ENCODE data around the gene ALKBH4. TPM values are rescaled to one million over a fixed set of nuclear protein-coding genes. Genes with fewer than 3 reads are reported as not detected.
A peak's percentile ranks its signal among the peaks of the same experiment; 100 is the strongest.
"Not testable (repeated sequence)": the region's sequence is repeated elsewhere in the genome, so short reads cannot be mapped to it uniquely, and the experiment has no call there.

Gene ALKBH4
- total RNA-seq, 4 donors from 2014 or later, result 10.7 to 40.5 (median 18.7) TPM

DNA sequence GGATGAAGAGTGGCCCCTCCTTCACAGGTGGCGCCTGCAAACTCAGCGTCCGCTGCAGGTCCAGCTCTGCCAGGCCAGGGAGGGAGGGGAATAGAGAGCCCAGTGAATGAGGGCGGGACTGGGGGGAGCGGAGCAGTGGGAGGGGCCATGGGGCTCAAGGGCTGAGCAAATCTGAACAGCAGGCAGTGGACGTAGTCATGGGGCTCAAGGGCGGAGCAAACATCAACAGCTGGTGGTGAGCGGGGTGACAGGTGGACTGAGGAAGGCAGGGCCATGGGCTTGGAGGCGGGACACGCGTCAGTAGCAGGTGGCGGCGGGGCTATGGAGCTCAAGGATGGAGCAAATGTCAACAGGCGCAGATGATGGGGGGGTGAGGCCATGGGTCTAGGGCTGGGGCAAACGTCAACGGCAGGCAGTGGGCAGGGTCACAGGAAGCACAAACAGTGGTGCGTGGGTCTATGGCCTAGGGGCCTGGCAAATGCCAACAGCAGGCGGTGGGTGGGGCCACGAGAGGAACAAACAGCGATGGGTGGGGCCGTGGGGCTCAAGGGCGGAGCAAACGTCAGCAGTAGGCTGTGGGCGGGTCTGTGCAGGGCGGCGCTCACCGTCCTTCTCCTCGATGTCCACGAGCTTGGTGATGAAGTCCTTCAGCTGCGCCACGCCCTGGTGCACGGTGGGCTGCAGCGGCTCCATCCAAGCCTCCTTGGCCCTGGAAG, 28.7 kb upstream of the ALKBH4 start:
- H3K36me3 ChIP-seq, H3K4me3 ChIP-seq, H3K27me3 ChIP-seq, H3K9me3 ChIP-seq, H3K4me1 ChIP-seq, H3K27ac ChIP-seq: not testable (repeated sequence)
- DNase-seq, result peak in 1 of 3 donors; percentile 50

DNA sequence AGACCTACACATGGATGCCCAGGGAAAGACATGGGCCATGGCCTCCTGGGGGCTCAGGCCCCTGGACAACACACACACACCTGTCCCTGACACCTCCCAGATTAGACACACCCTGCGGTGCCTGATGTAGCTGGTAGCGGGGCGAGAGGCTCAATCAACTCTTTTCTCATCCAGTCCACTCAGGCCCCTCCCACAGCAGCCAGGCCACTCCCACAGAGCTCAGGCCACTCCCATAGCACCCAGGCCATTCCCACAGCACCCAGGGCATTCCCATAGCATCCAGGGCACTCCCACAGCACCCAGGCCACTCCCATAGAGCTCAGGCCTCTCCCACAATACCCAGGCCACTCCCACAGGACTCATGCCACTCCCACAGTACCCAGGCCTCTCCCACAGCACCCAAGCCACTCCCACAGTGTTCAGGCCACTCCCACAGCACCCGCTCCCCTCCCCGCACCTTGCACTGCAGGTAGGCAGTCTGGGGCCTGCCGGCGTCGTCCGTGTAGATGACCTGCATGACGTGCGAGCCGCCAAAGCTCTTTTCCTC, 25.9 kb upstream of the ALKBH4 start:
- H3K27me3 ChIP-seq, H3K4me3 ChIP-seq, H3K4me1 ChIP-seq, H3K27ac ChIP-seq, H3K36me3 ChIP-seq, H3K9me3 ChIP-seq: not testable (repeated sequence)
- peak in 2 of 3 donors; percentile 24 to 89 for DNase-seq

GRCh38 chr7:102484317-102484716, 19.7 kb upstream of the ALKBH4 start:
- H3K4me1 ChIP-seq, H3K27me3 ChIP-seq, DNase-seq, H3K9me3 ChIP-seq, H3K27ac ChIP-seq, H3K4me3 ChIP-seq, H3K36me3 ChIP-seq: not testable (repeated sequence)

DNA sequence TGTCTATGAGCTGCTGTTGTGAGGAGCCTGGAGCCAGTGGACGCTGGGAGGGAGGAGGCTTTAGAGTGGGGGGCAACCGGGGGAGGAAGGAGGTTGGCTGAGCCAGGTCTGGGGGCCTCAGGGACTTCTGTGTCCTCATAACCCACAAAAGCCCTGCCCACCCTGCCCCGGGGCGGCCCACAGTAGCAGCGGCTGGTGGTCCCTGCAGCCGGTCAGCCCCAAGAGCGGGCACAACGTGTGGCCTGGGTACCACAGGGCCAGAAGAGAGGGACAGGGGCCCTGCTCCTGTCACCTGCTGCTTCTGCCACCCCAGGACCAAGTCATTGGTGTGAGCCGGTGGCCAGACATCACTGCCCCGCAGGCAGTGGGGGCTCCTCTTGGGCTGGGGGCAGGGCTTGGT, 17.3 kb upstream of the ALKBH4 start:
- not testable (repeated sequence) for H3K27ac ChIP-seq, H3K4me1 ChIP-seq, DNase-seq, H3K36me3 ChIP-seq, H3K9me3 ChIP-seq, H3K4me3 ChIP-seq, H3K27me3 ChIP-seq

GRCh38 chr7:102479982-102480637, 15.4 kb upstream of the ALKBH4 start:
- H3K27me3 ChIP-seq, H3K27ac ChIP-seq, H3K9me3 ChIP-seq, H3K36me3 ChIP-seq, H3K4me1 ChIP-seq, H3K4me3 ChIP-seq: not testable (repeated sequence)
- DNase-seq, result peak in 2 of 3 donors; percentile 61 to 82
- TF ChIP-seq, protein P1, sequence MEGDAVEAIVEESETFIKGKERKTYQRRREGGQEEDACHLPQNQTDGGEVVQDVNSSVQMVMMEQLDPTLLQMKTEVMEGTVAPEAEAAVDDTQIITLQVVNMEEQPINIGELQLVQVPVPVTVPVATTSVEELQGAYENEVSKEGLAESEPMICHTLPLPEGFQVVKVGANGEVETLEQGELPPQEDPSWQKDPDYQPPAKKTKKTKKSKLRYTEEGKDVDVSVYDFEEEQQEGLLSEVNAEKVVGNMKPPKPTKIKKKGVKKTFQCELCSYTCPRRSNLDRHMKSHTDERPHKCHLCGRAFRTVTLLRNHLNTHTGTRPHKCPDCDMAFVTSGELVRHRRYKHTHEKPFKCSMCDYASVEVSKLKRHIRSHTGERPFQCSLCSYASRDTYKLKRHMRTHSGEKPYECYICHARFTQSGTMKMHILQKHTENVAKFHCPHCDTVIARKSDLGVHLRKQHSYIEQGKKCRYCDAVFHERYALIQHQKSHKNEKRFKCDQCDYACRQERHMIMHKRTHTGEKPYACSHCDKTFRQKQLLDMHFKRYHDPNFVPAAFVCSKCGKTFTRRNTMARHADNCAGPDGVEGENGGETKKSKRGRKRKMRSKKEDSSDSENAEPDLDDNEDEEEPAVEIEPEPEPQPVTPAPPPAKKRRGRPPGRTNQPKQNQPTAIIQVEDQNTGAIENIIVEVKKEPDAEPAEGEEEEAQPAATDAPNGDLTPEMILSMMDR (IDR thresholded peaks at IDR 0.05), result peak in 4 of 6 experiments; percentile 32 to 58 (median 48)

DNA sequence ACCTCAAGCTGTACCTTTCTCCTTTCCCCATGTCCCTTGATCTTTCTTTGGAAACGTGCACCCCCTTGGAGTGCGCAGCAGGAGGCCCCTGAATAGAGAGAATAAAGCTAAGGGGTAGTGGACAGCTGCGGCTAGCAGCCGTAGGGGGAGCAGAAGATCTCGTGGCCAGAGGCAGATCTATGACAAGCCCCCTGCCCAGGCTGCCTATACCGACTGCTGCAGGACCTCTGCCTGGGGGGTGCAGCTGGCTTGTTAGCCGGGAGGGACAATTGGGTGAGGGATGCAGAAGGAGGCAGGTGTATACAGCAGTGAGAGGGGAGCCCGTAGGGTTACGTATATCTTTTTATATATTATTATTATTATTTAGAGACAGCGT, 14.5 kb upstream of the ALKBH4 start:
- H3K9me3 ChIP-seq, H3K4me3 ChIP-seq, DNase-seq, H3K27ac ChIP-seq, H3K27me3 ChIP-seq, H3K36me3 ChIP-seq, H3K4me1 ChIP-seq: not testable (repeated sequence)

DNA sequence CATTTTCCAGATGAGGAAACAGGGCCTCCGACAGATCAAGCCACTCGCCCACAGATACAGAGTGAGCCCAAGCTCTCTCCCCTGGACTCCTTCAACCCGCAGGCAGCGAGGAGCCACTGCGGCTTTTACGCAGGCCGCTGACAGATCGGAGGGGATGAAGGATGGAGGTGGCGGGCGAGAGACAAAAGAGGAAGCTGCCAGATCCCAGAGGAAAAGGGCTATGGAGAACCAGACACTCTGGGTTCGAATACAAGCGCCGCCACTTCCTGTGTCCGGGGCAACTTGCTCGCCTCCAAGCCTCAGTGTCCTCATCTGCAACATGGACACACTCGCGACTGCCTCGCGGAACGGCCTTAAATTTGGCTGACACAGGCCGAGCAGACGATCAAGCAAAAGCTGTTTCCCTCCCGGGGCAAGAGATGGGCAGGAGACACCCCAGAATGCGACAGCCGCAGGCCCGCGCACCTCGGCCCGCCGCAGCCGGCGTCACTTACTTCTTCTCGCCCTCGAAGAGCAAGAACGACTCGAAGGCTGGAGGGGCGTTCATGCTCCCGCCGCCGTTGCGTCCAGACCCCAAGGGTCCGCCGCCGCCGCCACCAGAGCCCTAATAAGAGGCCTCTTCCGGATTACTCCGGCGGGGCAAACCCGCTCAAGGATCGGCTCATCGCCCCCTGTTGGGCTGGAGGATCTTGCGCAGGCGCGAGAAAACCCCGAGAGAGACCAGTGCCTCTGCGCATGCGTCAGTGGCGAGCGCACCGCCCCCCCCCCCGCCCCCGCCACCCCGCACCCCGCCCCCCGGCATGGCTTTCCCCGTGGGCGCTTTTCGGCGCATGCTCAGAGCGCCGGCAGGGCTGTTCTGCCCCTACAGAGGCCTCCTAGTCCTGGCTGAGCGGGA, 13.9 kb upstream of the ALKBH4 start, which contains the start of gene POLR2J:
Gene POLR2J (minus strand): TSS at position 609 of the 895 bp plus-strand sequence. CDS start 62 bp downstream, at position 547.
- H3K27ac ChIP-seq, result peak within 1 kb of the TSS in 3 of 4 donors; percentile 65 to 73 (median 69)
- H3K36me3 ChIP-seq, result peaks cover 0 to 12% (median 0%) of the 10 kb centered on the region in 3 donors
- TF ChIP-seq, protein P1 (IDR thresholded peaks at IDR 0.05), result peak in 4 of 6 experiments; percentile 29 to 69 (median 56)
- H3K4me1 ChIP-seq, H3K9me3 ChIP-seq, H3K27me3 ChIP-seq: not testable (repeated sequence)
- DNase-seq, result peak; percentile 83 to 96 (median 86)
- peak within 1 kb of the TSS; percentile 40 to 62 (median 56) for H3K4me3 ChIP-seq

DNA sequence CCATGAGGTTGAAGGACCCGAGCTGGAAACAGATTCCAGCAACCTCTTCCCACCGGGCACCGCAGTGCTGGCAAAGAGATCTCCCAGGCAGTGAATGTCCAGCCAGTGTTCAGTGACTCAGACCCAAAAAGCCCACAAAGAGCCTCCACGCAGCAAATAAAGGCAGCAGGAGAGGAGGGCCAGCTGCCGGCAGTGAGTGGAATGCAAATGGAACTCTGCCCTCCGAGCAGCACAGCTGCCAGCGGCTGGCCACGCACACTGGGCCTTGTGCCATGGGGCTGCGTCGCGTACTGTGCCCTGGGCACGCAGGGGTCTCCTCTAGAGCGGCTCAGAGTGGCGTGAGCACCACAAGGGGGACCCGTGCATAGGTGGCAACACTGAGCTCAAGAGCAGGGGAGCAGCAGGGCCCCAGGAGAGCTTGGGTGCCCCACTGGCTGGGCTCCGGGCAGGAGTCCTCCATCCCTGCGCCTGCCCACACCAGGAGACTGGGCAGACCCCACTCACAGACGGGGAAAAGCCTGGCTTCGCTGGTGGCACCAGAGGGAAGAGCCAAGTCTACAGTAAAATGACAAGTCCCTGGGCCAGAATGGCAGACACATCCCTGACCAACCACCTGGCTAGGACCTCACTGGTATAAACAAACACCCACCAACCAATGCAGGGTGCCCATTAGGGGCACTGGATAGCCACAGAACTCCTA, 10.2 kb upstream of the ALKBH4 start:
- not testable (repeated sequence) for H3K4me3 ChIP-seq, H3K27me3 ChIP-seq, H3K4me1 ChIP-seq, H3K27ac ChIP-seq, H3K9me3 ChIP-seq, DNase-seq
- H3K36me3 ChIP-seq, result peaks cover 0 to 25% (median 0%) of the 10 kb centered on the region in 3 donors

DNA sequence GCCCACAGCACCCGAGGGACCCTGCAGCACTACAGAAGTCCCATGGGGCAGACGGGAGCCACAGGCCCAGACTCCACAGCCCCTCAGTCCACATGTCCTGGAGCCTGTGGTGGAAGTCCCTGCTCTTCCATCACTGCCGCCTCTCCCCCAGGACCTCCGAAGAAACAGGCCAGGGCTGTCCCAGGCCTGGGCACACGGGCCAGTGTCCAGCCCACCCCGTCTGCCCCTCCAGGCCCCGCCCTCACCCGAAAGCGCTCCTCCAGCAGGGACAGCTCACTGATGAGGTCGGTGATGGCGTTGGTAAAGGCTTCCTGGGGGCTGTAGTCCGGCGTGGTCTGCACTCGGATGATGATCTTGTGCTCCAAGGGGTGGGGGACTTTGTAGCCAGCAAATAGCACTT, 9.5 kb upstream of the ALKBH4 start:
- not testable (repeated sequence) for H3K4me3 ChIP-seq, H3K27me3 ChIP-seq, DNase-seq, H3K27ac ChIP-seq, H3K9me3 ChIP-seq, H3K4me1 ChIP-seq
- peaks cover 0 to 28% (median 0%) of the 10 kb centered on the region in 3 donors for H3K36me3 ChIP-seq
